Measurements from ENCODE around the gene AACS. TPM values are rescaled to one million over a fixed set of nuclear protein-coding genes. Genes with fewer than 3 reads are reported as not detected.

The AACS gene
- total RNA-seq, 2 experiments from 2014 or later, result 10.2 to 24.6 TPM

DNA sequence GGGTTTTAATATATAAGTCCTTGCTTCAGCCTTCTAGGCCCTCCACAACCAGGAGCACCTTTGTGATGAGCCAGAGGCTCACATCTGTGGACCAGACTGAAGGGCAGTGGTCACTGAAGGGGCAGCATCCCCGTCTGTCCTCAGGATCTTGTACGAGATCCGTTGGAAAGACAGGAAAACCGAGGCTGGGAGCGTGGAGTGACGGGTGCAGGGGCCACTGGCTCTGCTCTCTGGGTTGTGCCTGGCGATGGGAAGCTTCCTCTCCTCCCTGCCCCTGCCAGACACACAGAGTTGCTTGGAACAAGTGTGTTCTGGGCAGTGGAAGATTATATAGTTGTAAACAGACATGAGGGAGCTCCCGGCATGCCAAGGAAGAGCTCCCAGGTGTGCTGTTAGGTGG is 48.0 kb downstream of the AACS start:
- ChIA-PET CTCF (ENCODE audit: unreplicated experiment) (no interaction called here), POLR2A (no interaction called here)
- Histone ChIP-seq H3K4me3 (ENCODE audit: low read depth, low read length, poor library complexity, severe bottlenecking) (no peak overlapping the region), H3K9me2 (ENCODE audit: insufficient read depth, low read length) (no peaks in the 10 kb centered on the region), H4K20me1 (ENCODE audit: insufficient read depth, low read length) (no peaks in the 10 kb centered on the region), H2AFZ (ENCODE audit: low read length) (no peak overlapping the region), H3K4me1 (ENCODE audit: insufficient read depth, low read length, poor library complexity, severe bottlenecking) (no peaks in the 10 kb centered on the region), H3K27ac (ENCODE audit: low read depth, low read length, poor library complexity, severe bottlenecking) (no peak overlapping the region), H3K79me2 (ENCODE audit: insufficient read depth, low read depth, low read length) (no peaks in the 10 kb centered on the region), H3K36me3 (ENCODE audit: insufficient read depth, low read length) (no peaks in the 10 kb centered on the region), H3K4me2 (ENCODE audit: low read length) (no peak overlapping the region), H3K9me3 (ENCODE audit: low read length) (no peaks in the 10 kb centered on the region)
- no peak for TF ChIP-seq EZH2phosphoT487 (IDR thresholded peaks at IDR 0.05; ENCODE audit: borderline replicate concordance, low read depth, low read length)
- TF ChIP-seq, protein P1, sequence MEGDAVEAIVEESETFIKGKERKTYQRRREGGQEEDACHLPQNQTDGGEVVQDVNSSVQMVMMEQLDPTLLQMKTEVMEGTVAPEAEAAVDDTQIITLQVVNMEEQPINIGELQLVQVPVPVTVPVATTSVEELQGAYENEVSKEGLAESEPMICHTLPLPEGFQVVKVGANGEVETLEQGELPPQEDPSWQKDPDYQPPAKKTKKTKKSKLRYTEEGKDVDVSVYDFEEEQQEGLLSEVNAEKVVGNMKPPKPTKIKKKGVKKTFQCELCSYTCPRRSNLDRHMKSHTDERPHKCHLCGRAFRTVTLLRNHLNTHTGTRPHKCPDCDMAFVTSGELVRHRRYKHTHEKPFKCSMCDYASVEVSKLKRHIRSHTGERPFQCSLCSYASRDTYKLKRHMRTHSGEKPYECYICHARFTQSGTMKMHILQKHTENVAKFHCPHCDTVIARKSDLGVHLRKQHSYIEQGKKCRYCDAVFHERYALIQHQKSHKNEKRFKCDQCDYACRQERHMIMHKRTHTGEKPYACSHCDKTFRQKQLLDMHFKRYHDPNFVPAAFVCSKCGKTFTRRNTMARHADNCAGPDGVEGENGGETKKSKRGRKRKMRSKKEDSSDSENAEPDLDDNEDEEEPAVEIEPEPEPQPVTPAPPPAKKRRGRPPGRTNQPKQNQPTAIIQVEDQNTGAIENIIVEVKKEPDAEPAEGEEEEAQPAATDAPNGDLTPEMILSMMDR (conservative IDR thresholded peaks at IDR 0.05; ENCODE audit: low read length), result no peak
- BruUV-seq (replicated peaks), result no TSS peak
- no peak for DNase-seq (ENCODE audit: low spot score)
- intact Hi-C loops (cut with micrococcal nuclease; ENCODE audit: unreplicated experiment), result no loop called here

DNA sequence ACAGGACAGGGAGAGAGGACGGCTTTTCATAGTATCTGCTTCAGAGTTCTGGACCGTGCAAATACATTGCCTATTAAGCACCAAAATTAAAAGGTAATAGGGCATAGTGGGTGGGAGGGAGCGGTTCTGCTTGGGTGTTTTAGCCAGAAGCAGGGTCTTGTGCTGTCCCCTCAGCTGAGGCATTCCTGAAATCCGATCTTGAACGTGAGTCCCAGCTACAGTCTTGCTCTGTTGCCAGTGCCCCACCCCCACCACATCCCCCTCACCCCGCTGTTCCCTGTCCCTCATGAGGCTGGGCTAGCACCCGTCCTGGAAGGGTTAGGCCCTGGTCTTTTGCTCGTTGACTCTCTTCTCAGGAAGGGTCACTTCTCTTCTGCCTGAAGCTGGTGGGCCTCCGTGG is 48.6 kb downstream of the AACS start:
- Histone ChIP-seq H3K4me1 (ENCODE audit: insufficient read depth, low read length, poor library complexity, severe bottlenecking) (no peaks in the 10 kb centered on the region), H3K36me3 (ENCODE audit: insufficient read depth, low read length) (peaks cover 3% of the 10 kb centered on the region; the same call in 1 of the 2 replicates), H3K4me3 (ENCODE audit: low read depth, low read length, poor library complexity, severe bottlenecking) (no peak overlapping the region), H2AFZ (ENCODE audit: low read length) (no peak overlapping the region), H3K9me3 (ENCODE audit: low read length) (no peaks in the 10 kb centered on the region), H3K9me2 (ENCODE audit: insufficient read depth, low read length) (no peaks in the 10 kb centered on the region), H3K27ac (ENCODE audit: low read depth, low read length, poor library complexity, severe bottlenecking) (no peak overlapping the region), H4K20me1 (ENCODE audit: insufficient read depth, low read length) (no peaks in the 10 kb centered on the region), H3K79me2 (ENCODE audit: insufficient read depth, low read depth, low read length) (no peaks in the 10 kb centered on the region), H3K4me2 (ENCODE audit: low read length) (no peak overlapping the region)
- no peak for DNase-seq (ENCODE audit: low spot score)
- CTCF ChIA-PET (ENCODE audit: unreplicated experiment), result interaction anchor here (0.6 kb wide), 1 partner anchor 113 kb away, joined by 6 read pairs; no protein-coding TSS in a partner anchor
- POLR2A ChIA-PET, result no interaction called here
- BruUV-seq (replicated peaks), result no TSS peak
- intact Hi-C loops (cut with micrococcal nuclease; ENCODE audit: unreplicated experiment), result no loop called here
- TF ChIP-seq, protein P1 (conservative IDR thresholded peaks at IDR 0.05; ENCODE audit: low read length), result no peak
- TF ChIP-seq EZH2phosphoT487 (IDR thresholded peaks at IDR 0.05; ENCODE audit: borderline replicate concordance, low read depth, low read length), result no peak

DNA sequence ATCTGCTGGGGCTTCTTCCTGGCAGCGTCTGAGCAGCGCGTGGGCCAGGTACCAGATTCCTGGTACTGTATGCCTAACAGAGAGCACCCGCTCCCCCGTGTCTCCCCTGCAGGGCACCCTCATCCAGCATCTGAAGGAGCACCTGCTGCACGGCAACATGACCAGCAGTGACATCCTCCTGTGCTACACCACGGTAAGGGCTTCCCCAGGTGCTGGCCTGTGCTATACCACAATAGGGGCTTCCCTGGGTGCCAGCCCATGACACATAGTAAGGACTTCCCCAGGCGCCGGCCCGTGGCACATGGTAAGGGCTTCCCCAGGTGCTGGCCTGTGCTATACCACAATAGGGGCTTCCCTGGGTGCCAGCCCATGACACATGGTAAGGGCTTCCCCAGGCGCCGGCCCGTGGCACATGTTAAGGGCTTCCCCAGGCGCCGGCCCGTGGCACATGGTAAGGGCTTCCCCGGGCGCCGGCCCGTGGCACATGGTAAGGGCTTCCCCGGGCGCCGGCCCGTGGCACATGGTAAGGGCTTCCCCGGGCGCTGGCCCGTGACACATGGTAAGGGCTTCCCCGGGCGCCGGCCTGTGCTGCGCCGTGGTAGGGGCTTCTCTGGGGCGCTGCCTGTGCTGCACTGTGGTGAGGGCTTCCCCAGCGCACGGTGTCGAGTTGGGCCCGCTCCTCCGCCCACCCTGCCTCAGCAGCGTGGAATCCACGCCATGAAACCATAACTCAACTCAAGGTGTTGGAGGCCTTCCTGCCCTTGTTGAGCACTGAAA is 49.3 kb downstream of the AACS start:
- Histone ChIP-seq H3K27ac (ENCODE audit: low read depth, low read length, poor library complexity, severe bottlenecking) (no peak overlapping the region), H3K79me2 (ENCODE audit: insufficient read depth, low read depth, low read length) (no peaks in the 10 kb centered on the region), H2AFZ (ENCODE audit: low read length) (no peak overlapping the region), H3K9me3 (ENCODE audit: low read length) (no peaks in the 10 kb centered on the region), H3K36me3 (ENCODE audit: insufficient read depth, low read length) (peaks cover 7% of the 10 kb centered on the region; the same call in 1 of the 2 replicates), H3K4me2 (ENCODE audit: low read length) (no peak overlapping the region), H4K20me1 (ENCODE audit: insufficient read depth, low read length) (no peaks in the 10 kb centered on the region), H3K9me2 (ENCODE audit: insufficient read depth, low read length) (no peaks in the 10 kb centered on the region), H3K4me1 (ENCODE audit: insufficient read depth, low read length, poor library complexity, severe bottlenecking) (peaks cover under 1% of the 10 kb centered on the region), H3K4me3 (ENCODE audit: low read depth, low read length, poor library complexity, severe bottlenecking) (no peak overlapping the region)
- no peak for DNase-seq (ENCODE audit: low spot score)
- intact Hi-C loops (cut with micrococcal nuclease; ENCODE audit: unreplicated experiment), result no loop called here
- ChIA-PET POLR2A (no interaction called here), CTCF (ENCODE audit: unreplicated experiment) (no interaction called here)
- BruUV-seq (replicated peaks), result no TSS peak
- TF ChIP-seq, protein P1 (conservative IDR thresholded peaks at IDR 0.05; ENCODE audit: low read length), result no peak
- TF ChIP-seq EZH2phosphoT487 (IDR thresholded peaks at IDR 0.05; ENCODE audit: borderline replicate concordance, low read depth, low read length), result no peak
